ENCODE results near the gene LTBP2.

The LTBP2 gene

DNA sequence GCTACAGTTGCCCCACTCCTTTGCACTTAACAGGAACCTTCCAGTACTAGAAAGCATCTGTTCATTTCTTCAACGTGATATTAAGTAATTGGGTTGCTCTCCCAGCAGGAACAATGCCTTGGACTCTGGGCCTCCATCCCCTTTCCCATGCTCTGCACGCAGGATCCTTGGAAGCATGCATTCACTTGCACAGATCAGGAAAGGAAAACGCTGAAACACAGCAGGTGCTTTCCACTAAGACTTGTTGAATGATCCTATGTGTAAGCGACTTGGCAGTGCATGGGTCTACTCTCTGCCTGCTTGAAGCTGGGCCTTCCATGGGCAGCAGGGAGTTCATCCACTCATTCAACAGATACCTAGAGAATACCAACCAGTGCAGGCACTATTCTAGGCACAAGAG lies 2.3 kb downstream of the LTBP2 start:
- Histone ChIP-seq H4K20me1 (ENCODE audit: insufficient read depth, low read length) (no peaks in the 10 kb centered on the region), H3K27ac (ENCODE audit: low read length) (no peak overlapping the region), H3K79me2 (ENCODE audit: low read length) (no peaks in the 10 kb centered on the region), H3K4me1 (ENCODE audit: low read length) (no peaks in the 10 kb centered on the region), H2AFZ (ENCODE audit: low read length) (no peak overlapping the region), H3F3A (ENCODE audit: insufficient read depth, low read length) (no peaks in the 10 kb centered on the region), H3K4me3 (ENCODE audit: low read length) (no peak overlapping the region), H3K27me3 (replicated peaks; ENCODE audit: insufficient read depth, low read length) (0 out of 2 replicates have a peak, but pooled peaks cover 5% of the 10 kb centered on the region), H3K4me2 (ENCODE audit: low read depth, low read length) (no peak overlapping the region; the same call in 1 of the 2 replicates), H3K9me3 (replicated peaks; ENCODE audit: insufficient read depth, low read length) (no peaks in the 10 kb centered on the region), H3K36me3 (replicated peaks; ENCODE audit: insufficient read depth, low read length) (no peaks in the 10 kb centered on the region), H3K9ac (ENCODE audit: low read length) (no peak overlapping the region), H3K9me2 (replicated peaks; ENCODE audit: insufficient read depth, low read length) (no peaks in the 10 kb centered on the region)
- no peak for DNase-seq
- TF ChIP-seq, protein P1, sequence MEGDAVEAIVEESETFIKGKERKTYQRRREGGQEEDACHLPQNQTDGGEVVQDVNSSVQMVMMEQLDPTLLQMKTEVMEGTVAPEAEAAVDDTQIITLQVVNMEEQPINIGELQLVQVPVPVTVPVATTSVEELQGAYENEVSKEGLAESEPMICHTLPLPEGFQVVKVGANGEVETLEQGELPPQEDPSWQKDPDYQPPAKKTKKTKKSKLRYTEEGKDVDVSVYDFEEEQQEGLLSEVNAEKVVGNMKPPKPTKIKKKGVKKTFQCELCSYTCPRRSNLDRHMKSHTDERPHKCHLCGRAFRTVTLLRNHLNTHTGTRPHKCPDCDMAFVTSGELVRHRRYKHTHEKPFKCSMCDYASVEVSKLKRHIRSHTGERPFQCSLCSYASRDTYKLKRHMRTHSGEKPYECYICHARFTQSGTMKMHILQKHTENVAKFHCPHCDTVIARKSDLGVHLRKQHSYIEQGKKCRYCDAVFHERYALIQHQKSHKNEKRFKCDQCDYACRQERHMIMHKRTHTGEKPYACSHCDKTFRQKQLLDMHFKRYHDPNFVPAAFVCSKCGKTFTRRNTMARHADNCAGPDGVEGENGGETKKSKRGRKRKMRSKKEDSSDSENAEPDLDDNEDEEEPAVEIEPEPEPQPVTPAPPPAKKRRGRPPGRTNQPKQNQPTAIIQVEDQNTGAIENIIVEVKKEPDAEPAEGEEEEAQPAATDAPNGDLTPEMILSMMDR (IDR thresholded peaks at IDR 0.05; ENCODE audit: low read length), result no peak
- no peak for TF ChIP-seq EZH2 (optimal IDR thresholded peaks at IDR 0.05; ENCODE audit: low read depth, low read length)
- no peak for TF ChIP-seq EZH2phosphoT487 (IDR thresholded peaks at IDR 0.05; ENCODE audit: low read length)

DNA sequence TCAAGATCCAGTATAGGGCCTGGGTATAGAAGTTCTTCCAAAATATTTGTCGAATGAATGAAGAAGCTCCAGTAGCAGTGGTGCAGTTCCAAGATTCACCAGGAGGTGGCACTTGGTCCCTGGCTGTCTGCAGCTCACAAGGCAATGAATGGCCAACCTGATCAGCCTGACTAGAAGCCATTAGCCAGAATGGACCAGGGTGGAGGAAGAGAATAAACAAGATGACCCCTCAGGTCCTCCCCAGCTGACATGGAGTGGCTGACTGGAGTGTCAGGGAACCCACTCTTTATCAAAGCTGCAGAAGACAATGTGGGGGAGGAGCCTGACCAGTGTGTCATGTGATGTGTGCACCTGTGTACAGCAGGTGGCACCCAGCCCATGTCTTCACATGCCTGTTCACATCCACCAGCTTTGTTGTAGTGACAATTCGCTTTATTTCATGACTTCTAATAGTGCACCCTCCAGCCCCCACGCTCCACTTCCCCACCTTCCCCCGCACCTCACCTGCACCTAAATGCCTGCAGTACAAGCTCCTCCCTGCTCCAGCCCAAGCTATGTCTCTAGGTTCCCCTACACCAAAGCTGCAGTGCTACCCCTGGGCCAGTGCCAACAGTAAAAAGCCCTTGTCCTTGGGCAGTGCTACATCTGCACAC lies 3.0 kb downstream of the LTBP2 start:
- no peaks in the 10 kb centered on the region for H3K36me3 ChIP-seq (replicated peaks; ENCODE audit: insufficient read depth, low read length)
- no peaks in the 10 kb centered on the region for H3K4me1 ChIP-seq (ENCODE audit: low read length)
- no peaks in the 10 kb centered on the region for H4K20me1 ChIP-seq (ENCODE audit: insufficient read depth, low read length)
- H3K27ac ChIP-seq (ENCODE audit: low read length), result no peak overlapping the region
- peak overlapping the region; percentile 45; the same call in 1 of the 2 replicates for H3K4me2 ChIP-seq (ENCODE audit: low read depth, low read length)
- TF ChIP-seq, protein P1 (IDR thresholded peaks at IDR 0.05; ENCODE audit: low read length), result peak; percentile 78
- no peak for TF ChIP-seq EZH2 (optimal IDR thresholded peaks at IDR 0.05; ENCODE audit: low read depth, low read length)
- H3F3A ChIP-seq (ENCODE audit: insufficient read depth, low read length), result no peaks in the 10 kb centered on the region
- DNase-seq, result peak; percentile 51
- 0 out of 2 replicates have a peak, but pooled peaks cover 5% of the 10 kb centered on the region for H3K27me3 ChIP-seq (replicated peaks; ENCODE audit: insufficient read depth, low read length)
- H3K79me2 ChIP-seq (ENCODE audit: low read length), result no peaks in the 10 kb centered on the region
- H2AFZ ChIP-seq (ENCODE audit: low read length), result peak overlapping the region; percentile 65; the same call in 1 of the 2 replicates
- no peaks in the 10 kb centered on the region for H3K9me2 ChIP-seq (replicated peaks; ENCODE audit: insufficient read depth, low read length)
- no peak overlapping the region for H3K4me3 ChIP-seq (ENCODE audit: low read length)
- H3K9ac ChIP-seq (ENCODE audit: low read length), result no peak overlapping the region
- no peaks in the 10 kb centered on the region for H3K9me3 ChIP-seq (replicated peaks; ENCODE audit: insufficient read depth, low read length)

DNA sequence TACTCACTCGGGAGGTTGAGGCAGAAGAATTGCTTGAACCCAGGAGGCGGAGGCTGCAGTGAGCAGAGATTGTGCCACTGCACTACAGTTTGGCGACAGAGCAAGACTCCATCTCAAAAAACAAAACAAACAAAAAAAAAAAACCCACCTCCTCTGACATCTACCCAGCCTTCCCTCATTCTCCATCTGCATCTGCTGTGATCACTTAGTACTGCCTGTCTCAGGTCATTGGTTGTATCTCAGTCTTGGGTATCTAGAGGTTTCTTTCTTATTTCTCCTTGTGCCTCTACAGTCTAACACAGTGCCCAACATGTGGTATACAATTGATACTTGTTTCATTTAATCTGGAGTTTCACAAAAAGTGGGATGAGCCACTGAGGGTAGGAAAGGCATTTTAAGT lies 5.3 kb downstream of the LTBP2 start:
- H3K27ac ChIP-seq (ENCODE audit: low read length), result no peak overlapping the region
- no peaks in the 10 kb centered on the region for H3K79me2 ChIP-seq (ENCODE audit: low read length)
- no peak for DNase-seq

More for the DNA sequence above, 5.3 kb downstream of the LTBP2 start:
- Histone ChIP-seq H4K20me1 (ENCODE audit: insufficient read depth, low read length) (no peaks in the 10 kb centered on the region), H3F3A (ENCODE audit: insufficient read depth, low read length) (no peaks in the 10 kb centered on the region), H3K27me3 (replicated peaks; ENCODE audit: insufficient read depth, low read length) (0 out of 2 replicates have a peak, but pooled peaks cover 4% of the 10 kb centered on the region), H3K36me3 (replicated peaks; ENCODE audit: insufficient read depth, low read length) (no peaks in the 10 kb centered on the region), H3K4me1 (ENCODE audit: low read length) (no peaks in the 10 kb centered on the region), H2AFZ (ENCODE audit: low read length) (no peak overlapping the region), H3K9ac (ENCODE audit: low read length) (no peak overlapping the region), H3K9me2 (replicated peaks; ENCODE audit: insufficient read depth, low read length) (no peaks in the 10 kb centered on the region), H3K4me3 (ENCODE audit: low read length) (no peak overlapping the region), H3K9me3 (replicated peaks; ENCODE audit: insufficient read depth, low read length) (no peaks in the 10 kb centered on the region), H3K4me2 (ENCODE audit: low read depth, low read length) (no peak overlapping the region)
- TF ChIP-seq, protein P1 (IDR thresholded peaks at IDR 0.05; ENCODE audit: low read length), result no peak
- no peak for TF ChIP-seq EZH2phosphoT487 (IDR thresholded peaks at IDR 0.05; ENCODE audit: low read length)
- TF ChIP-seq EZH2 (optimal IDR thresholded peaks at IDR 0.05; ENCODE audit: low read depth, low read length), result no peak

All from MM.1S (cell line).